Activated T-cell treated with anti-CD3 and anti-CD28 coated beads, Interleukin-2, amount 50 U/mL, for 24 hours (primary cell): Measurements from ENCODE around the gene HNRNPR.
"Not testable (repeated sequence)": the region's sequence is repeated elsewhere in the genome, so short reads cannot be mapped to it uniquely, and the experiment has no call there.

Source experiments
- DNase-seq: peaks from one replicate; pipeline ENCODE4 v3.0.0-alpha.2; 2020
- H3K27ac Mint-ChIP-seq: 2 replicates; pipeline ENCODE4 v1.8.0; 2020; ENCODE audit warnings: mild to moderate bottlenecking, mixed read lengths
- H3K27me3 Mint-ChIP-seq: 2 replicates; pipeline ENCODE4 v1.8.0; 2020; ENCODE audit warnings: mixed read lengths
- H3K36me3 Mint-ChIP-seq: 2 replicates; pipeline ENCODE4 v1.8.0; 2020; ENCODE audit warnings: low read depth, mixed read lengths
- H3K4me1 Mint-ChIP-seq: 2 replicates; pipeline ENCODE4 v1.8.0; 2020; ENCODE audit warnings: low read depth, mixed read lengths
- H3K4me3 Mint-ChIP-seq: 2 replicates; pipeline ENCODE4 v1.8.0; 2020; ENCODE audit warnings: mild to moderate bottlenecking, moderate library complexity, mixed read lengths
- H3K9me3 Mint-ChIP-seq: 2 replicates; pipeline ENCODE4 v1.8.0; 2020; ENCODE audit warnings: mixed read lengths

Gene HNRNPR

GRCh38 chr1:23310280-23310679 lies 33.8 kb downstream of the HNRNPR start:
- not testable (repeated sequence) for H3K27me3 Mint-ChIP-seq, H3K27ac Mint-ChIP-seq, H3K4me1 Mint-ChIP-seq, H3K9me3 Mint-ChIP-seq, H3K4me3 Mint-ChIP-seq, DNase-seq
- peaks cover 94% of the 10 kb centered on the region for H3K36me3 Mint-ChIP-seq

GRCh38 chr1:23304140-23304620 lies 39.9 kb downstream of the HNRNPR start:
- no peaks in the 10 kb centered on the region for H3K9me3 Mint-ChIP-seq
- no peak overlapping the region for H3K4me3 Mint-ChIP-seq
- H3K36me3 Mint-ChIP-seq, result peaks cover 88% of the 10 kb centered on the region
- H3K4me1 Mint-ChIP-seq, result peaks cover 3% of the 10 kb centered on the region
- H3K27ac Mint-ChIP-seq, result peak overlapping the region; percentile 13
- DNase-seq, result no peak
- no peaks in the 10 kb centered on the region for H3K27me3 Mint-ChIP-seq

- no peaks in the 10 kb centered on the region for H3K27me3 Mint-ChIP-seq
- DNase-seq, result no peak
- H3K9me3 Mint-ChIP-seq, result no peaks in the 10 kb centered on the region
- no peak overlapping the region for H3K4me3 Mint-ChIP-seq
- peaks cover 3% of the 10 kb centered on the region for H3K4me1 Mint-ChIP-seq
- H3K36me3 Mint-ChIP-seq, result peaks cover 88% of the 10 kb centered on the region
- H3K27ac Mint-ChIP-seq, result peak overlapping the region; percentile 63
Observed at GRCh38 chr1:23303524-23303923, 40.6 kb downstream of the HNRNPR start.

- no peak overlapping the region for H3K27ac Mint-ChIP-seq
Observed at GRCh38 chr1:23296931-23297330, 47.2 kb downstream of the HNRNPR start.

GRCh38 chr1:23291706-23292105 lies 52.4 kb downstream of the HNRNPR start:
- DNase-seq, result no peak
- Mint-ChIP-seq H3K36me3 (peaks cover 57% of the 10 kb centered on the region), H3K4me3 (no peak overlapping the region), H3K4me1 (no peaks in the 10 kb centered on the region), H3K27ac (no peak overlapping the region), H3K27me3 (no peaks in the 10 kb centered on the region), H3K9me3 (no peaks in the 10 kb centered on the region)

More at GRCh38 chr1:23296931-23297330, 47.2 kb downstream of the HNRNPR start:
- no peak for DNase-seq
- Mint-ChIP-seq H3K4me3 (no peak overlapping the region), H3K4me1 (no peaks in the 10 kb centered on the region), H3K27me3 (no peaks in the 10 kb centered on the region), H3K36me3 (peaks cover 74% of the 10 kb centered on the region), H3K9me3 (no peaks in the 10 kb centered on the region)

GRCh38 chr1:23290836-23291565 lies 53.1 kb downstream of the HNRNPR start:
- H3K27me3 Mint-ChIP-seq, result no peaks in the 10 kb centered on the region
- H3K9me3 Mint-ChIP-seq, result no peaks in the 10 kb centered on the region
- DNase-seq, result no peak
- H3K4me3 Mint-ChIP-seq, result no peak overlapping the region
- H3K4me1 Mint-ChIP-seq, result no peaks in the 10 kb centered on the region
- no peak overlapping the region for H3K27ac Mint-ChIP-seq
- H3K36me3 Mint-ChIP-seq, result peaks cover 60% of the 10 kb centered on the region

- no peaks in the 10 kb centered on the region for H3K4me1 Mint-ChIP-seq
- no peaks in the 10 kb centered on the region for H3K27me3 Mint-ChIP-seq
- DNase-seq, result no peak
- no peaks in the 10 kb centered on the region for H3K9me3 Mint-ChIP-seq
- no peak overlapping the region for H3K4me3 Mint-ChIP-seq
- peaks cover 63% of the 10 kb centered on the region for H3K36me3 Mint-ChIP-seq
- H3K27ac Mint-ChIP-seq, result no peak overlapping the region
Observed at GRCh38 chr1:23288671-23289070, 55.4 kb downstream of the HNRNPR start.

- Mint-ChIP-seq H3K4me1 (no peaks in the 10 kb centered on the region), H3K9me3 (no peaks in the 10 kb centered on the region), H3K27ac (no peak overlapping the region), H3K4me3 (no peak overlapping the region), H3K36me3 (peaks cover 66% of the 10 kb centered on the region), H3K27me3 (no peaks in the 10 kb centered on the region)
- DNase-seq, result no peak
Observed at GRCh38 chr1:23288201-23288600, 55.9 kb downstream of the HNRNPR start.

- DNase-seq, result no peak
- Mint-ChIP-seq H3K27me3 (no peaks in the 10 kb centered on the region), H3K4me1 (peaks cover 2% of the 10 kb centered on the region), H3K27ac (no peak overlapping the region), H3K9me3 (no peaks in the 10 kb centered on the region), H3K36me3 (peaks cover 74% of the 10 kb centered on the region), H3K4me3 (no peak overlapping the region)
Observed at GRCh38 chr1:23286401-23286800, 57.7 kb downstream of the HNRNPR start.

- Mint-ChIP-seq H3K4me3 (no peak overlapping the region), H3K36me3 (peaks cover 83% of the 10 kb centered on the region), H3K4me1 (peaks cover 2% of the 10 kb centered on the region), H3K27me3 (no peaks in the 10 kb centered on the region), H3K27ac (no peak overlapping the region), H3K9me3 (no peaks in the 10 kb centered on the region)
- DNase-seq, result no peak
Observed at GRCh38 chr1:23283667-23284602, 60.1 kb downstream of the HNRNPR start.

- Mint-ChIP-seq H3K4me3 (no peak overlapping the region), H3K36me3 (peaks cover 79% of the 10 kb centered on the region), H3K4me1 (peaks cover 2% of the 10 kb centered on the region), H3K27ac (no peak overlapping the region), H3K9me3 (no peaks in the 10 kb centered on the region), H3K27me3 (no peaks in the 10 kb centered on the region)
- DNase-seq, result no peak
Observed at GRCh38 chr1:23282957-23283356, 61.1 kb downstream of the HNRNPR start.

GRCh38 chr1:23278717-23279116 lies 65.4 kb downstream of the HNRNPR start:
- Mint-ChIP-seq H3K27me3 (peaks cover 24% of the 10 kb centered on the region), H3K36me3 (peaks cover 40% of the 10 kb centered on the region), H3K4me1 (peaks cover 4% of the 10 kb centered on the region), H3K4me3 (no peak overlapping the region), H3K27ac (no peak overlapping the region), H3K9me3 (no peaks in the 10 kb centered on the region)
- DNase-seq, result no peak

- H3K27ac Mint-ChIP-seq, result no peak overlapping the region
- no peaks in the 10 kb centered on the region for H3K9me3 Mint-ChIP-seq
- no peak overlapping the region for H3K4me3 Mint-ChIP-seq
- peaks cover 2% of the 10 kb centered on the region for H3K4me1 Mint-ChIP-seq
- no peak for DNase-seq
- peaks cover 37% of the 10 kb centered on the region for H3K27me3 Mint-ChIP-seq
- H3K36me3 Mint-ChIP-seq, result peaks cover 20% of the 10 kb centered on the region
Observed at GRCh38 chr1:23276531-23276930, 67.6 kb downstream of the HNRNPR start.

GRCh38 chr1:23274134-23274505 lies 70.0 kb downstream of the HNRNPR start:
- Mint-ChIP-seq H3K9me3 (no peaks in the 10 kb centered on the region), H3K27me3 (peaks cover 47% of the 10 kb centered on the region), H3K36me3 (peaks cover 3% of the 10 kb centered on the region), H3K27ac (no peak overlapping the region), H3K4me1 (peaks cover 2% of the 10 kb centered on the region), H3K4me3 (no peak overlapping the region)
- DNase-seq, result no peak
